Stimulated activated CD4-positive, alpha-beta T cell treated with anti-CD3 and anti-CD28 coated beads, Interleukin-12 subunit alpha, Interleukin-12 subunit beta, amount 100 ng/mL, for 48 hours (primary cell): ENCODE measurements around the gene KIRREL3.
A peak's percentile ranks its signal among the peaks of the same experiment; 100 is the strongest.

ENCODE experiments used
- DNase-seq, 3 donors: peaks; one replicate each; pipeline ENCODE4 v3.0.0-alpha.2; 2020; ENCODE audit warnings: low read depth in 2 of 3, low spot score in 1 of 3

KIRREL3 gene

GRCh38 chr11:126432065-126432461 is 568.5 kb downstream of the KIRREL3 start:
- no peak for DNase-seq

GRCh38 chr11:126431401-126432064 is 569.0 kb downstream of the KIRREL3 start:
- no peak for DNase-seq

DNA sequence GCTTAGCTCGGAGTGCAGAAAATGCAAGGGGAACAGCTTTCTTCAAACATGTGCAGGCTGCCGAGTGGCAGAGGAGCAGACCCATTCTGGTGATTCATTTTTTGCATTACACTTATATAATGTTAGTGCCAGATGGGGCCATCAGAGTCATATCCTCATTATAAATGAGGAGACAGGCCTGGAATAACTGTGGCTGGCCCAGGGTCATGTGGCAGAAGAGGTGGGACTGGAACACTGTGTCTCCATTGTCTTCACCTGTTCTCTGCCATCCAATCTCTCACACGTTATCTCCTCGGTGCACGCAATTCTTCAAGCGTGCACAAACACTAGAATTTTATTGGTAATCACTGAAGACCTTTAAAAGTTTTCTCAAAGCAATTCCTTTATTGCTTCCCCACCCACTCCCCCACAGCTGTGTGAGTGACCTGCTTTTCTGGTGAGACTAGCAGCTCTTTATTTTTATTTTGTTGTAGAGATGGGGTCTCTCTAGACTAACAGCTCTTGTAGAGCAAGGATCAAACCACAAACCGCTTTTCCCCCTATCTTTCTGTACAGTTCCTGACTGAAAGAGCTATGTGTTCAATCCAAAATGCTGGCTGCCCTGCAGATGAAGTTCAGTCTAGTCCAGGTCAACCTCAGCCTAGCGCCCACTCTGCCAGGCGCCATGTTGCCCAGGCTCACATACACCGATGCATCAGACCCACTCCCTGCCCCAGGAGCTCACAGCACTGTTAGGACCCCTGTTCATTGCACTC is 569.8 kb downstream of the KIRREL3 start:
- DNase-seq = no peak

DNA sequence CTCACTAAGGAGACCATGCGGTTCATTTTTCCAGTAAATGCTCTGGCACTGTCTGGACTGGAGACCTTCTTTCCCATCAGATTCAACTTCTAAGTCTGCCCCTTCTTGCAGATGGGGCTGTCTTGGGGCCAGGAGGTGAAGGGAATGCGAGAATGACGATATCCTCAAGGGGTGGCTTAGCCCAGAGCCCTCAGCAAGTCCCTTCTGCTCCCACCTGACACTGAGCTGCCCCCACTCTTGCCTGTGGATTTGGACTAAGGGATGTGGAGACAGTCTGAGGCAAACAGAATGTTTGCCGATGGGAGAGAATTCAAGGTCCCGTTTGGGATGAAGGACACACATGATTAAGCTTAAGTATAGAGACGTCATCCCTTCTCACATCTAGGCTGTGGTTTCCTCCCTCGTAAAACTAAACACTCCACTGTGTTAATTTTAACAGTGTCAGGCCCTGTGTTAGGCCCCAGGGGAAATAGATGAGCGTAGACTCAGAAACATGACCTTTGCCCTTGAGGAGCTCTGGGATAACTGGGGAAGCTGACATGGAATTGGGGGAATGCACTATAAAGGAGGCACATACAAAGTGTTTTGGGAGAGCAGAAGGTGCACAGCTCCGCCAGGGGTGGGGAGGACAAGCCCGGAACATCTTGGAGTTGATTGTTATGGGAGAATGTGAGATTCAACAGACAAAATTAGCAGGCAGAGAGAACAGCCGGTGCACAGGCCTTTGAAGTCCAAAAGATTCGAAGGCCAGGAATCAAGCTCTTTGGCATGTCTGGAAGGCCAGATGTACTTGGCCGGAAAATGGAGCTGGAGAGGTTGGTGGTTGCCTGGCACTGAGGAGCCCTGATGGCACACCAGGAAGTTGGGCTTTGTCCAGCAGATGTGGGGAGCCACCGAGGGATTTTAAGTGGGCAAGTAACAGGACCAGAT is 573.5 kb downstream of the KIRREL3 start:
- DNase-seq = no peak

DNA sequence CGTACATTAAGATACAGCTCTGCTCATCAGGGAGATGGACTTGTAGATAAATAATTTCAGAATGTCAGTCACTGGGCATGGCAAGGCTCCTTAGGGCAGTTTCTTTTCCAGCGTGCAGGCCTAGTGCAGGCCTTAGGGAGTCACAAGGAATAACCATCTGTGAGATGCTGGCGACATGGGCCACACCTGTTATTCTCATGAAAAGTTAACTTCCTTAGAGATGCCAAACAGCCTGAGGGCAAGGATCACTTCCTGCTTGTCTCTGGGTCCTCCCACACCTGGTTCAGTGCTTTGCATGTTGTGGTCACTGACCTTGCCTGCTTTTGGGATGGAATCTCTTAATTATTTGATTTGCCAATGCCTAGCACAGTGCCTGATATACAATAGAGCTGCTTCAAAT is 574.5 kb downstream of the KIRREL3 start:
- DNase-seq = no peak

DNA sequence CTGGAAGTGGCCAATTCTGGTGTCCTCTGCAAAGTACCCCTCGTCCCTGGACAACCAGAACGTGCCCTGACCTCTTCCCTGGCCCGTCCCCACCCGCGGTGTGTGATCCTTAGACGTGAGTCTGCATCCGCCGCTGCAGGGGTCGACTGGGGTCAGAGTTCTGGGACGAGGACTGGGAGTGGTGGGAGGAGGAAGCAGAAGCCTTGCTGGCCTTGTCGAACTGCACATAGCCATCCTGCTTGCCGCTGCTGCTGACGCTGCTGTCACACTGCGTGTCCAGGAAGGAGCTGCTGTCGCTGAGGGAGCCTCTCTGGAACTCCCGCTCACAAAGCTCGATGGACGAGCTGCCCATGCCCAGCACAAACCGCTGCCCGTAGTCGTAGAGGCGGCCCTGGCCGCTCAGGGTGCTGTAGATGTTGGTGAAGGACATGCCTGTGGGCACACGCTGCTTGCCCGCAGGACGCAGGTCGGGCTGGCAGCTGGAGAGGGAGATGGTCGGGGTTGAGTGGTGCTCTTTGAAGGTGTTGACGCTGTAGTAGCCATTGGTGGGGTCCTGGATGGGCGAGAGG is 576.0 kb downstream of the KIRREL3 start:
- no peak for DNase-seq

GRCh38 chr11:126423743-126424142 is 576.8 kb downstream of the KIRREL3 start:
- no peak for DNase-seq

DNA sequence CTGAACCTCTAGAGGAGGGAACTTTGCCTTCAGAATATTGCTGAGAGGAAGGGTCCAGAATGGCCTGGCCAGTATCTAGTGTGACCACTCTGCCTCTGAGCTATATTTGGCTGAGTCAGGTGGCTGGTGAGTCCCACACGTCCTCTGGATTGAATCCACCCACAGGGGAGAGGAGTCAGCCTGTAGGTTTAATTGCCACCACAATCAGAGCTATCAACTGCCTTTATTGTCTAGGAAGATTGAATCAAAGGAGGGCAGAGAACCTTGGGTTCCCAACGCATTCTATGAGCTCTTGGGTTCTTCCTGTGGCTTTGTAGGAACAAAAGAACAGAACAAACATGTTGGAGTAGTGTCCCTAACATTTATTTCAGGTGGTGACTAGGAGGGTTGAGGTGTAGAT is 577.4 kb downstream of the KIRREL3 start:
- DNase-seq = no peak

DNA sequence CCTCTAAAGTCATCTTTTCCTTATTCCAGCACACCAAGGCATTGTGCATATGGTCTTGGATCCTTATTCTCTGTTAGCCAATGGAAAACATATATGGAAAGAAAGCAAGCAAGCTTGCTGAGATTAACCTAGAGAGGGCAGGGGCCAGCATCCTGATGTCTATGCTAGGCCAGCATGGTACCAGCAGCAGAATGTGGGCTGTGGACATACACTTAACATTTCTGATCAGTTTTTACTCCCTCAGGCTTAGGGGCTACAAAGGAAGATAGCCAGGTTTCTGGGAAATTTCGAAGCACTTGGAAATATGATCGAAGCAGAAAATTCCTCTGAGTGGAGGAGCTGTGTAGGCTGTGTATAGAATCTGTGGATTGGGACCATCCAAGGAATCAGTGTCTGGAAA is 578.1 kb downstream of the KIRREL3 start:
- DNase-seq = no peak

DNA sequence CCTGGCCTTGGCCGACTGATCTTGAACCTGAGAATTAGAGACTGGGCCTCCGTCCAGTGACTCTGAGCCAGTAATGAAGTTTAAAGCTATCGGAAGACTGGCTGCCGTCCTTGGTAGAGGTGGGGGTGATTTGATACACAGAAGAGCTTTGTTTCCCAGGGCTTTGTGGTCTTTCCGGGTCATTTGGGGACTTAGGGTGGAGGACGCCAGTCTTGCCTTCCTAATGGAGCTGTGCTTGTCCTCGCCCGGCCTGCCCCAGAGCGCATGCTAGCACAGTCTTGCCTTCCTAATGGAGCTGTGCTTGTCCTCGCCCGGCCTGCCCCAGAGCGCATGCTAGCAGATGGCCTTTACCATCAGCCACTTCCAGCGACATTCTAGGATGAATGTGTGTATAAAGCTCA is 579.3 kb downstream of the KIRREL3 start:
- no peak for DNase-seq

GRCh38 chr11:126420698-126421256 is 579.8 kb downstream of the KIRREL3 start:
- DNase-seq = no peak

DNA sequence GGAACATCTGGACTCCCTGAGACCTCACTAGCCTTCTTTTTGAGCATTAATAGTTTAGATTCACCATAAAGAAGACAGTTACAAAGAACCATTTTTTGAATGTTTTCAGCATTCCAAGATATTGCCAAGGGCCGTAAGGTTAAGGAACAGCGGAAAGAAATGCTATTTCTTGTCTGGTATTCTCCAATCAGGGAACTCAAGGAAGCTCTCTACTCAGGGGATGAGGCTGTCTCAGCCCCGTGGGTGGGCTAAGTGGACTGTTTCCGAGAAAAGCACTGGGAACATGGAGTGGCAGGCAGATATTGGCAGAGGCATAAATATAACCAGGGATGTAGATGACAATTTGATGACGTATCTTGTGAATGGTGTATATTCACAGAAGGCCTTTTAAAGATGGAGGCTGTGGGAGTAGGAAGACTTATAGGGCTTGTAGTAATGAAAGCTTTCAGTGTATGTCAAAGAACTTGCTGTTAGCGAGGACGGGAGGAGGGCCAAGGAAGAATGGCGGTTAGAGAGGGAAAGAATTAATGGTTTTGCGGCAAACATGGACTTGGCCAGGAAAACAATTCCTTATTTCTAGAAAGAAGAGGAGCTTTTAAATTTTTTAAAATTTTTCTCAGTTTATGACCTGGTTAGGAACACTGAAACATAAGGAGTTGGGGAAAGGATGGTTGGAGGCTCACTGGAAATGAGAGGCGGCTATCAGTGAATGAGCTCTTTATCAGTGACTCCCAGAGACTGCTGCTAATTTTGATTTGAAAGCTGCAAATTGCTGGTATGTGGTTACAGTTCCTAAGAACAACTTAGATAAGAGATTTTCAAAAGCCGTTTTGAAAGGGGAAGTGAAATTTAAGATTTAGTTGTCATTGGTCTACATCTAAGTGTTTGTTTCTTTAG is 580.5 kb downstream of the KIRREL3 start:
- DNase-seq = no peak

GRCh38 chr11:126418887-126419286 is 581.7 kb downstream of the KIRREL3 start:
- no peak for DNase-seq

- DNase-seq = no peak
These were observed 583.3 kb downstream of the KIRREL3 start for GRCh38 chr11:126417091-126417862.

GRCh38 chr11:126416542-126417090 is 584.0 kb downstream of the KIRREL3 start:
- peak; percentile 53 to 72 (median 59) for DNase-seq

- DNase-seq = no peak
These were observed 584.7 kb downstream of the KIRREL3 start for GRCh38 chr11:126415669-126416420.

GRCh38 chr11:126415128-126415527 is 585.4 kb downstream of the KIRREL3 start:
- DNase-seq = no peak

DNA sequence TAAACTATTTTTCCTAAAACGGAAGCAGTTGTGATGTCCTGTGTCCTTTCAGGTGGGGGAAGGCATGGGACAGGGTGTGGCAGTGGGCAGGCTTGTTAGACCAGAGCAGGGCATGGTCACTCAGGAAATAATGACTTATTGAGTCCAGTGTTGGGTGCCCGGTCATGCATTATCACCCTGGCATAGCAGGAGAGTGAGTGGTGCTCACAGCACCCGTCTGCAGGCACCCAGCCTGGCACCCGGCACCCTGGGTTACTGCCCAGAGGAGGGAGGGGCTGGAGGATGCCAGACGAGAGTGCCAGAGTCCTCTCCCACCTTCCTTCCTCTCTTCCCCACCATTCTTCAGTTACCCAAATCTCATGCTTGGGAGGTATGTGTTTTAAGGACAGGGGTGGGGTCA is 586.0 kb downstream of the KIRREL3 start:
- no peak for DNase-seq
